Measurements from ENCODE around the gene CRAMP1.

GRCh38 chr16:1688807-1689560 is 76.8 kb downstream of the CRAMP1 start:
- no peak for TF ChIP-seq EZH2 (IDR thresholded peaks at IDR 0.05; ENCODE audit: borderline replicate concordance, low read depth, low read length, poor library complexity, severe bottlenecking)
- TF ChIP-seq, protein P1, sequence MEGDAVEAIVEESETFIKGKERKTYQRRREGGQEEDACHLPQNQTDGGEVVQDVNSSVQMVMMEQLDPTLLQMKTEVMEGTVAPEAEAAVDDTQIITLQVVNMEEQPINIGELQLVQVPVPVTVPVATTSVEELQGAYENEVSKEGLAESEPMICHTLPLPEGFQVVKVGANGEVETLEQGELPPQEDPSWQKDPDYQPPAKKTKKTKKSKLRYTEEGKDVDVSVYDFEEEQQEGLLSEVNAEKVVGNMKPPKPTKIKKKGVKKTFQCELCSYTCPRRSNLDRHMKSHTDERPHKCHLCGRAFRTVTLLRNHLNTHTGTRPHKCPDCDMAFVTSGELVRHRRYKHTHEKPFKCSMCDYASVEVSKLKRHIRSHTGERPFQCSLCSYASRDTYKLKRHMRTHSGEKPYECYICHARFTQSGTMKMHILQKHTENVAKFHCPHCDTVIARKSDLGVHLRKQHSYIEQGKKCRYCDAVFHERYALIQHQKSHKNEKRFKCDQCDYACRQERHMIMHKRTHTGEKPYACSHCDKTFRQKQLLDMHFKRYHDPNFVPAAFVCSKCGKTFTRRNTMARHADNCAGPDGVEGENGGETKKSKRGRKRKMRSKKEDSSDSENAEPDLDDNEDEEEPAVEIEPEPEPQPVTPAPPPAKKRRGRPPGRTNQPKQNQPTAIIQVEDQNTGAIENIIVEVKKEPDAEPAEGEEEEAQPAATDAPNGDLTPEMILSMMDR (conservative IDR thresholded peaks at IDR 0.05; ENCODE audit: low read depth, low read length): no peak

Measured in A673 (cell line).